PFSK-1 (cell line): ENCODE results near the gene NMT2.

Experiments used
- POLR2AphosphoS5 ChIP-seq: IDR thresholded peaks from 2 replicates; pipeline ENCODE4 v1.6.1; 2012; ENCODE audit warnings: low read depth, mild to moderate bottlenecking, control low read depth, low read length, moderate library complexity
- REST ChIP-seq, 2 experiments: IDR thresholded peaks; 2 replicates each; pipeline versions ENCODE4 v1.6.1 to v1.8.0; 2011 to 2012; ENCODE audit warnings: low read depth in 2 of 2, low read length in 2 of 2, control low read depth in 1 of 2, inconsistent platforms in 1 of 2, mild to moderate bottlenecking in 1 of 2, moderate library complexity in 1 of 2; ENCODE audit not compliant: insufficient read depth in 1 of 2
- SIN3A ChIP-seq: IDR thresholded peaks from 2 replicates; pipeline ENCODE4 v1.6.1; 2012; ENCODE audit warnings: mild to moderate bottlenecking, low read length, moderate library complexity, borderline replicate concordance; ENCODE audit not compliant: insufficient read depth
- TAF1 ChIP-seq: IDR thresholded peaks from 2 replicates; pipeline ENCODE4 v1.6.1; 2012; ENCODE audit warnings: low read length, control low read depth, borderline replicate concordance; ENCODE audit not compliant: insufficient read depth

- TF ChIP-seq POLR2AphosphoS5 = no peak
- TF ChIP-seq TAF1 = no peak
- no peak for TF ChIP-seq REST (IDR thresholded peaks at IDR 0.05; ENCODE audit: insufficient read depth in 1 of 2, low read depth in 2 of 2, low read length in 2 of 2)
- no peak for TF ChIP-seq SIN3A
These were observed 842 bp downstream of the NMT2 start for GRCh38 chr10:15167411-15168290.
